IPS-18a (cell line): ENCODE measurements around the gene CIPC.

ENCODE experiments used
- H3K27ac ChIP-seq: one replicate; pipeline ENCODE4 v1.5.1; 2013; ENCODE audit warnings: low read length
- H3K27me3 ChIP-seq: one replicate; pipeline ENCODE4 v1.6.1; 2013; ENCODE audit warnings: mild to moderate bottlenecking, low read length; ENCODE audit not compliant: control insufficient read depth, insufficient read depth
- H3K36me3 ChIP-seq: one replicate; pipeline ENCODE4 v1.6.1; 2013; ENCODE audit warnings: low read depth, low read length; ENCODE audit not compliant: control insufficient read depth
- H3K4me1 ChIP-seq: one replicate; pipeline ENCODE4 v1.6.1; 2013; ENCODE audit warnings: low read depth, low read length; ENCODE audit not compliant: control insufficient read depth
- H3K4me3 ChIP-seq: one replicate; pipeline ENCODE4 v1.5.1; 2013; ENCODE audit warnings: low read length
- H3K9ac ChIP-seq: one replicate; pipeline ENCODE4 v1.6.1; 2013; ENCODE audit warnings: mild to moderate bottlenecking, low read length, moderate library complexity
- H3K9me3 ChIP-seq: one replicate; pipeline ENCODE4 v1.6.1; 2013; ENCODE audit warnings: low read depth, low read length; ENCODE audit not compliant: control insufficient read depth

The CIPC gene, protein sequence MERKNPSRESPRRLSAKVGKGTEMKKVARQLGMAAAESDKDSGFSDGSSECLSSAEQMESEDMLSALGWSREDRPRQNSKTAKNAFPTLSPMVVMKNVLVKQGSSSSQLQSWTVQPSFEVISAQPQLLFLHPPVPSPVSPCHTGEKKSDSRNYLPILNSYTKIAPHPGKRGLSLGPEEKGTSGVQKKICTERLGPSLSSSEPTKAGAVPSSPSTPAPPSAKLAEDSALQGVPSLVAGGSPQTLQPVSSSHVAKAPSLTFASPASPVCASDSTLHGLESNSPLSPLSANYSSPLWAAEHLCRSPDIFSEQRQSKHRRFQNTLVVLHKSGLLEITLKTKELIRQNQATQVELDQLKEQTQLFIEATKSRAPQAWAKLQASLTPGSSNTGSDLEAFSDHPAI

DNA sequence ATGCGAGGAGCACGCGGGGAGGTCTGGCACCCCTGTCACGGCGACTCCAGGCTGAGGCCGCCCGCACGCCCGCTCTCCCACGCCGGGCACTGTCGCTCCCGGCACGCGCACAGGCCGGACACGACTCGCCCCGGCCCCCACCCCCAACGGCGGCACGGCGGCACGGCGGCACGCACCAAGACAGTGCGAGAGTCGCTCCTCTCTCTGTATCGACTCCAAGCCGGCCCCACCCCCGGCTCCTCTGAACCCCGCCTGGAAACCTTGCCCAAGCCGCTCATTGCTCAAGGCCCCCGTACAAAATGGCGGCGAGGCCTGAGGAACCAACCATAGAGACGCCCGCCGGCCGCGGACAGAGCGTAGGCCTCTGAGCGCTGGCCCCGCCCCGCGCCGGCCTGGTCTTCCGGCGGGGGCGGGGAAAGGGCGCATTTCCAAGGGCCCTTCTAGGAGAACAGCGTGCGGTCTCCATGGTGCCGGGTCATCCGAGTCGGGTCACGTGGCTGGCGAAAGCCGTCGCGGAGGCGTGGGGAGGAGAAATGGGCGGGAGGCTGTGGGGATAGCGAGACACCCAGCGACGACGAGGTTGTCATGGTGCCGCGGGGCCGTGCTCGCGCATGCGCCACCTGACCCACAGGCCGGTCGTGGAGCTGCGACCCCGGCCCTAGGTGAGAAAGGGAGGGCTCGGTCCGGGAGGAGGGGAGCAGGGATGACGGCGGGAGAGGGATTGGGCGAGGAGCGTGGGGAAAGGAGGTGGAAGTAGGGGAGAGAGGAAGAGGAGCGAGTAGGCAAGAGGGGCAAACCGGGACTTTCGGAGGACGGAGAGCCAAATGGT, at the start of gene CIPC:
CIPC (plus strand) TSS at position 559 of the 829 bp plus-strand sequence. CDS start 7,451 bp downstream, outside the sequence.
- Histone ChIP-seq H3K36me3 (no peaks in the 10 kb centered on the region), H3K27ac (peak within 1 kb of the TSS; percentile 82), H3K9me3 (no peaks in the 10 kb centered on the region), H3K4me1 (peaks cover 19% of the 10 kb centered on the region), H3K27me3 (no peaks in the 10 kb centered on the region), H3K4me3 (peak within 1 kb of the TSS; percentile 93), H3K9ac (peak within 1 kb of the TSS; percentile 89)

DNA sequence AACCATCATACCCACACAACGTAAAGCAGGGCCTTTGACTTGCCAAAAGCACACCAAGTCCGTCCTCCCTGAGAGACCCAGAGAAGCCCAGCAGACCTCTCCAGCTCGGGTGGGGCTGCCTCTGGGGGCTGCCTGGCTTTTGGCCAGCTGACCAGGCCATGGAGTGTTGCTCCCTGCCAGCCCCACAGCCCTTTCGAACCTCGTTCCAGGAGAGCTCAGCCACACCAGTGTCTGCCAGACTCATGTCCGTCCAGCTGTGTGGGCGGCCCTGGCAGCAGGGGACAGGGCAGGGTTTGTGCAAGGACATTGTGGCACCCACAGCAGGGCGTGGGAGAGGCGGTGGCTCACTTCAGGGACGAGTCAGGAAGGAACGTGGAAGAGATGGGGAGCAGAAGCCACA, 46.9 kb upstream of the CIPC start:
- no peak overlapping the region for H3K9ac ChIP-seq
- H3K27me3 ChIP-seq, result no peaks in the 10 kb centered on the region
- no peak overlapping the region for H3K27ac ChIP-seq
- H3K9me3 ChIP-seq, result no peaks in the 10 kb centered on the region
- no peaks in the 10 kb centered on the region for H3K36me3 ChIP-seq
- H3K4me1 ChIP-seq, result peaks cover 3% of the 10 kb centered on the region
- H3K4me3 ChIP-seq, result no peak overlapping the region

DNA sequence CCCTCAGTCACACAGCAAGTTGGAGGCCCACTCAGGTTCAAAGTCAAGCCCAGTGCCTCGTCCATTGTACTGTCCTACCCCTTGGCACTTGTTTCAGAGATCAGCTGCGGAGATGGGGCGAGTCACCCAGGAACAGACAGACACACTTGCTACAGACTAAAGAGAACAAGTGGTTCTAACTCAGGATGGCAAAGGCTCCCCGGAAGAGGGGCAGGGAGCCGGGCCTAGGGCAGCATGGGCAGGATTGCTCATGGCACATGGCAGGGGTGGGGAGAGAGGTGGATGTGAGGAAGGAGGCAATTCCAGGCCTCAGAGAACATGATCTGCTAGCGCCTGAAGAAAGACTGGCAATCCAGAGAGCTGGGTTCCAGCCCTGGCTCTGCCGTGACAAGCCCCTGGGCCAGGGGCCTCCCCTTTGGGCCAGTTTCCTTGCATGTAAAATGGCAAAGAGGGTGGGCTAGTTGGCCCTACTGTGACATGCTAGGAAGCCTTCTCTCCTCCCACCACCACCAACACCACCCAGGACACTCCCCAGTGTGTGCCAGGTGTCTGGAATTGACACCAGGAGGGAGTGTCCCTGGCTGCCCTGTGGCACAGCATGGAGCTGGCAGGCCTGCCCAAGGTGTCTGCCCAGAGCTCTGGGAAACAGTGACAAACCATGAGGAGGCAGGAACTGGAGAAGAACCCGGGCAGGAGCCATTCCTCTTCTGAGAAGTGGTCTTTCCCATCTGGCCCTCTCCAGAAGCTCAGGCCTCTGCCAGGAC, 45.6 kb upstream of the CIPC start:
- H3K9me3 ChIP-seq, result no peaks in the 10 kb centered on the region
- no peaks in the 10 kb centered on the region for H3K36me3 ChIP-seq
- no peak overlapping the region for H3K4me3 ChIP-seq
- no peak overlapping the region for H3K9ac ChIP-seq
- H3K27me3 ChIP-seq, result no peaks in the 10 kb centered on the region
- H3K27ac ChIP-seq, result no peak overlapping the region
- H3K4me1 ChIP-seq, result peaks cover 3% of the 10 kb centered on the region

DNA sequence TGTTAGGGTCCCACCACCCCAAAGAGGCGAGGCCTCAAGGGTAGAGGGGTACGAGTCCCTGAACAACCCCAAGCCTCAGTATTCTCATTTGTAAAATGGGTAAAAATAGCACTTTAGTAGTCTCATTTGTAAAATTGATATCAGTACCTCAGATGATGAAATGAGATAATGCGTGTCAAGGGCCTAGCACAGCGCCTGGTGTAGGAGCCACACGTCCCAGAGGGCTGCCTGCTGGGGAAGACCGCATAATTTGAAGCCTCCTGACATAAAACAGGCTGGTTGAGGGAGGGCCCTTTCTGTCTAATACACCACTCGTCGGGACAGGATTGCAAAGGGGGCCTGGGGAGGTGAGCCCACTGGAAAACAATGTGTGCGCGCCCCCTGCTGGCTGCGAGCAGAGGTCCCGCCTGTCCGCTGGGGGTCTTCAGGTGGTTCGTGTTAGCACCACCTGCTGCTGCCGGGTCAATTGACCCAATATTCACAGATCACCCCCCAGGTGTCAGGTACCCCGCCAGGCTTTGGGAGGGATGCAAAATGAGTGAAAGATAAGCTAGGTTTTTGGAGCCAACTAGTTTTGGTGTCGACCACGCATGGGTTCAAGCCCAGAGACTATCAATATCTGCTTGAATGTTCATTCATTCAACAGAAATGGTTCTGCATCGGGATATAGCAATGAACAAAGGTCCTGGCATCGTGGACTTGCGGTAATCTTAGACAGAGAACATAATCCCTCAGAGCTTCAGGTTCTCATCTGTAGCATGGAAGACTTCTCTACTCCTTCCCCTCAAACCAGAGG, 44.8 kb upstream of the CIPC start:
- no peaks in the 10 kb centered on the region for H3K9me3 ChIP-seq
- H3K36me3 ChIP-seq, result no peaks in the 10 kb centered on the region
- no peak overlapping the region for H3K9ac ChIP-seq
- H3K27ac ChIP-seq, result no peak overlapping the region
- no peaks in the 10 kb centered on the region for H3K27me3 ChIP-seq
- H3K4me1 ChIP-seq, result peaks cover 3% of the 10 kb centered on the region
- H3K4me3 ChIP-seq, result no peak overlapping the region

DNA sequence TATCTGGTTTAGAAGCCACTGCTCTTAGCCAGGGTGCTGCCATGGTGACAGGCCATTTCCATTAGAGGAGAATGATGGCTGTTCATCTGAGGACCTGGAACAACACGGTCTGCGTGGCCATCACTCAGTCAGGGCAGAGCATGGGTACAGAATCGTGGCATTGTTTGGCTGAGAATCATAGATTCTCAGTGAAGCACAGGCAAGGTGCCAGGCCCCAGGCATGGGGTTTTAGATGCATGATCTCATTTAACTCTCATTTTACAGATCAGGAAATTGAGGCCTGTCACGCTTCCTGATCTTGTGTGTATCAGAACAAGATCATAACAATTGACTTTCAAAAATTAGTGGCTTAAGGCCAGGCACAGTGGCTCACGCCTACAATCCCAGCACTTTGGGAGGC, 42.8 kb upstream of the CIPC start:
- Histone ChIP-seq H3K9ac (no peak overlapping the region), H3K27me3 (no peaks in the 10 kb centered on the region), H3K9me3 (no peaks in the 10 kb centered on the region), H3K36me3 (no peaks in the 10 kb centered on the region), H3K4me3 (no peak overlapping the region), H3K27ac (no peak overlapping the region), H3K4me1 (peaks cover 9% of the 10 kb centered on the region)

DNA sequence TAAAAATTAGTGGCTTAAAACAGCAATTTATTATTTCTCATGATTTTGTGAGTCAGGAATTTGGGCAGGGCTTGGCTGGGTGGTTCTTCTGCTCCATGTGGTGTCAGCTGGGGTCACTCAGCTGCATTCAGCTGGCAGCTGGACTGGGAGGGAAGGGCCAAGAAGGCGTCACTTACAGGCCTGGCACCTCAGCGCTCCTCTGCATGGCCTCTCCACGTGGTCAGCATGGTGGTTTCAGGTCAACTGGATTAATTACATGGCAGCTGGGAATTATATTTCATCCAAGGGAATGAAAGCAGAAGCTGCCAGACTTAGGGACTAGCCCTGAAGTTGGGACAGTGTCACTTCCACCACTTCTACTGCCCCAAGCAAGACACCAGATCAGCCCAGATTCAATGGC, 42.1 kb upstream of the CIPC start:
- no peak overlapping the region for H3K9ac ChIP-seq
- H3K27ac ChIP-seq, result no peak overlapping the region
- peaks cover 9% of the 10 kb centered on the region for H3K4me1 ChIP-seq
- no peak overlapping the region for H3K4me3 ChIP-seq
- H3K27me3 ChIP-seq, result no peaks in the 10 kb centered on the region
- no peaks in the 10 kb centered on the region for H3K9me3 ChIP-seq
- H3K36me3 ChIP-seq, result no peaks in the 10 kb centered on the region

DNA sequence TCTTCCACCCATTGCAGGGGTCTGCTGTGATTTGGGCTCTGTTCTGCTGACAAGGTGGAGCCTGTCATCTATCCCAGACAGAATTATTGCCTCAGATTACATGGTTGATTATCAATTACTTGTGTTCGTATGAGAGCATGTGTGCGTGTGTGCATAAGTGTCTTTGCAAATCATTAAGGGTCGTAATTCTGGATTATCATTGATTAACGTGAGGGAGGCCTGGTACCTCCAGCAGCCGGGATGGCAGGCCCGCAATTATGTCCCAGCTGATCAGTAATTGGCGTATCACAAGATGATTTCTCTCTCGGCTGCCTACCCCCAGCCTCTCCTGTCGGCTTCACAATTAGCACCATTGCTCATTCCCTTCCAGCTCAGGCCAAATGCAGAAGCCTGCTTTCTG, 39.9 kb upstream of the CIPC start:
- peaks cover 15% of the 10 kb centered on the region for H3K4me1 ChIP-seq
- H3K4me3 ChIP-seq, result no peak overlapping the region
- H3K27me3 ChIP-seq, result no peaks in the 10 kb centered on the region

DNA sequence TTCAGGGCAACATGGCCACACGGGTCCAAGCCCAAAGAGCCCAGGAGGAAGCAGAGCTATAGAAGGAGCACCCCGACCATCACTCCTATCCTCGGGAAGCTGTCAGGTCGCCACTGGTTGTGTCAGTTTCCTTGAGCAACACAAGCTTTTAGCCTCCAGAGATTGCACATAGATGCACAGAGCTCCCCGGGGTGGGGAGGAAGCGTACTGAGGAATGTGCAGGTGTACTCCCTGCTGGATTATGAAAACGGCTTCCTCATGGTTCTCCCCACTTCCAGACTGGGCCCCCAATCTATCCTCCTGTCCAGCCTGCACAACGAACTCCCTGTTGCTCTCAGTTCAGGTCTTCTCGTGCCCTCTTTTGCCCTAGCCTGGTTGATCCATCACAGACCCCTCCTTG, 39.3 kb upstream of the CIPC start:
- Histone ChIP-seq H3K4me3 (no peak overlapping the region), H3K27ac (no peak overlapping the region), H3K9me3 (no peaks in the 10 kb centered on the region), H3K9ac (no peak overlapping the region), H3K27me3 (no peaks in the 10 kb centered on the region), H3K4me1 (peaks cover 15% of the 10 kb centered on the region), H3K36me3 (no peaks in the 10 kb centered on the region)

More for the DNA sequence above, 39.9 kb upstream of the CIPC start:
- H3K9ac ChIP-seq, result no peak overlapping the region
- H3K36me3 ChIP-seq, result no peaks in the 10 kb centered on the region
- H3K9me3 ChIP-seq, result no peaks in the 10 kb centered on the region
- H3K27ac ChIP-seq, result no peak overlapping the region

DNA sequence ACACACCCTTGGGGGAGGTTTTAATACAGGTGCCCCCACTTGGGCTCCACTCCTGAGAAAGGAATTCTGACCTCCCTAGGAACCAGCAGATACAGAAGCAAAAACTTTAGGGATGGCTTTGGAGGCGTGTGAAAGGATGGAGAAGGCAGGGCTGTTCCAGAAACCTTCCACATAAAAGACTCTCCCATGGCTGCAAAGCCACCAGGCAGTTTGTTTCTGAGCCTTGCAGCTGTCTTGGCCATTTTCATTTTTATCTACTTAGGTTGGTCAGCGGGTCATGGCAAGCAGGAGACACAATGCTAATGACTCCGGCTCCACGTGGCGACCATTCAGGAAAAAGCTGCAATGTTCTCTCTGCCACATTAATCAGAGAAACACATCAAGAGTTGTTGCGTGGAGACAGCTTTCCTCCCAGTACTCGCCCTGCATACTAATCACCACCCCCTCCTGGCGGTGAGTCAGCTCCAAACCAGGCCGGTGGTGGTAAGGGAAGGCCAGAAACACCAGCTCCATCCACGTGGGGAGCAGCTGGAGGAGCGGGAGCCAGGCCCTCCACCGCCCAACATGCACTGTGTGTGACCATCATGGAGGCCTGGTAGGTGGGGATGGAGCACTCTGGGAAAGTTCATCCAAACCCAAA, 38.7 kb upstream of the CIPC start:
- no peaks in the 10 kb centered on the region for H3K9me3 ChIP-seq
- H3K4me3 ChIP-seq, result no peak overlapping the region
- H3K36me3 ChIP-seq, result no peaks in the 10 kb centered on the region
- peaks cover 15% of the 10 kb centered on the region for H3K4me1 ChIP-seq
- H3K27ac ChIP-seq, result no peak overlapping the region
- H3K27me3 ChIP-seq, result no peaks in the 10 kb centered on the region
- H3K9ac ChIP-seq, result no peak overlapping the region

DNA sequence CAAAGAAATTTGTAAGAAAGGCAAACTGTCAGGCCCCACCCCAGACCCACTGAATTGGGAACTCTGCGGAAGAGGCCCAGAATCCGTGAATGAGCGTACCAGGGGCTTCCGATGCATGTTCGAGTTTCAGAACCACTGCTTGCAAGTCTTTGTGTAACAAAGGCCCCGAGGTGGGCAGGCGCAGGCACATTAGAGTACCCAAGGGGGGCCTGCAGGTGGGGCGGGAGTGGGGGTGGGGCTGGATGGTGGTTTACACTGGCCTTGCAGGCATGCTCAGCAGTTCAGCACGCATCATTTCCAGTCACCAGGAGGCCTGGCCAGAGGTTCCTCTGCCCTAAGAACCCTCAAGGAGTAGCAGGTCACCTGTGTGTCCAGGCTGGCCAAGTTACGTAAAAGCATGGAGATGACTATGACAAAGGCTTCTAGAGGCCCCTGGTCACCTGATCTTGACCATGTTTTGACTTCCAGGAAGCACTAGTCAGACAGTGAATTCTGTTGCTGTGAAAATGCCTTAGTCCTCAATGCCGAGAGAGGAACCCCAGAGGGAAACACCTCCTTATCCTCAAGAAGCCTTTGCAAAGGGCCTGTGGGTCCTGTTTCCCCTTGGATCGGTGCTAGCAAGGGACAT, 36.3 kb upstream of the CIPC start:
- Histone ChIP-seq H3K4me3 (no peak overlapping the region), H3K36me3 (no peaks in the 10 kb centered on the region), H3K27ac (no peak overlapping the region), H3K9me3 (no peaks in the 10 kb centered on the region), H3K9ac (no peak overlapping the region), H3K4me1 (peaks cover 15% of the 10 kb centered on the region), H3K27me3 (no peaks in the 10 kb centered on the region)
